Measurements from ENCODE around the gene MYBPC3. TPM values are rescaled to one million over a fixed set of nuclear protein-coding genes. Genes with fewer than 3 reads are reported as not detected.
A peak's percentile ranks its signal among the peaks of the same experiment; 100 is the strongest.

MYBPC3 gene
- total and polyA plus RNA-seq, 2 experiments from 2014 or later: not detected

DNA sequence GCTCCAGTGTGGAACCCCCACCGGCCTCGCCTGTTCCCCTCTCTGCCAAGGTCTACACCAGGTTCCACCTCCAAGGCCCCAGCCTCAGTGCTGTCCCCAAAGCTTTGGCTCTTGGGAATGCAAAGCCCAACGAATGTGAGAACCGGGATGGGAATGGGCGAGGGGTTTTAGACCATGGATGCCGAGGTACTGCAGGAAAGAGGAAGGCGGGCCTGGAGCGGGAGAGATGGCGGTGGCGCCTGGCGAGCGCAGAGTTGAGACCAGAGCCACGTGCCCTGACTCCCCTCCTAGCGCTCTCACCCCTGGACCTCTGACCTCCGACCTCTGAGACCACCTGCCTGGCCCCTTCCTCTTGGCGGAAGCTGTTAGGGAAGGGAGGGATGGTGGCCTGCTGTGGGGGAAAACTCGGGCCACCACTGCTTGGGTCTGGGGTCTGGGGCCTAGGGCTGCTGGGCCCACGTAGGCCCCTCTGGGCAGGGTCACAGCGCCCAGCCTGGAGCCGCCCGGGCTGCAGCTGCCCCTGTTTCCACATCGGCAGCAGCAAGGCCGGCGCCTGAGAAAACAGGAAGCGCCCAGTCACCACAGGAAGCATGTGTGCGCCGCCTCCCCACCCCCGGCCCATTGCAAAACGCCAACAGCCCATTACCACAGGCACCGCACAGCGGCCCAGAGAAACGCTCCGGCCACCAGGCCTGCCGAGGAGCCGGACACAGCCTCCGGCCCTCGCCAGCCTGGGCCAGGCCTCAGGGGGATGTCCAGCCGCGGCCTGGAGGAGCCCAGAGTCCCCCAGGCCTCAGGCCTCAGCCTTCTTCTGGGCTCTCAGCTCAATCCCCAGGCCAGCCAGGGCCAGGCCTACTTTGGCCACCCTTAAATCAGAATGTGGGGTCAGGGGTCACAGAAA is 42.1 kb upstream of the MYBPC3 start (continued):
- TF ChIP-seq ZNF114 (CRISPR knock-in tag; IDR thresholded peaks at IDR 0.05) (no peak), NANOG (IDR thresholded peaks at IDR 0.05; ENCODE audit: borderline replicate concordance) (no peak), ZNF462 (CRISPR knock-in tag; IDR thresholded peaks at IDR 0.05) (no peak), JUNB (IDR thresholded peaks at IDR 0.05; ENCODE audit: unreplicated experiment) (no peak), EZH2phosphoT487 (IDR thresholded peaks at IDR 0.05; ENCODE audit: unreplicated experiment) (no peak)

GRCh38 chr11:47394050-47394321 is 41.5 kb upstream of the MYBPC3 start:
- no peak for ATAC-seq
- Histone ChIP-seq H3K27ac (ENCODE audit: low read depth) (no peak overlapping the region), H3K4me3 (no peak overlapping the region), H3K36me3 (ENCODE audit: insufficient read depth) (no peaks in the 10 kb centered on the region), H3K79me2 (replicated peaks; ENCODE audit: insufficient read depth) (no peaks in the 10 kb centered on the region), H3K4me2 (no peak overlapping the region), H3K4me1 (ENCODE audit: insufficient read depth) (no peaks in the 10 kb centered on the region; the same call in 1 of the 2 replicates), H2AFZ (peak overlapping the region; percentile 93), H3K27me3 (ENCODE audit: insufficient read depth) (no peaks in the 10 kb centered on the region), H3K9me2 (ENCODE audit: insufficient read depth) (no peaks in the 10 kb centered on the region), H3F3A (replicated peaks; ENCODE audit: low read depth) (0 out of 2 replicates have a peak, but pooled peaks cover 5% of the 10 kb centered on the region), H4K20me1 (replicated peaks; ENCODE audit: insufficient read depth) (no peaks in the 10 kb centered on the region)
- Mint-ChIP-seq H3K4me3 (no peak overlapping the region), H3K27me3 (ENCODE audit: insufficient read depth, low read depth, poor library complexity) (peaks cover 11% of the 10 kb centered on the region), H3K36me3 (ENCODE audit: low read depth) (no peaks in the 10 kb centered on the region), H3K27ac (no peak overlapping the region; the same call in 1 of the 2 replicates), H3K9me3 (no peaks in the 10 kb centered on the region), H3K4me1 (peaks cover 11% of the 10 kb centered on the region)
- no peak for DNase-seq (ENCODE audit: low spot score)
- TF ChIP-seq, protein P1, sequence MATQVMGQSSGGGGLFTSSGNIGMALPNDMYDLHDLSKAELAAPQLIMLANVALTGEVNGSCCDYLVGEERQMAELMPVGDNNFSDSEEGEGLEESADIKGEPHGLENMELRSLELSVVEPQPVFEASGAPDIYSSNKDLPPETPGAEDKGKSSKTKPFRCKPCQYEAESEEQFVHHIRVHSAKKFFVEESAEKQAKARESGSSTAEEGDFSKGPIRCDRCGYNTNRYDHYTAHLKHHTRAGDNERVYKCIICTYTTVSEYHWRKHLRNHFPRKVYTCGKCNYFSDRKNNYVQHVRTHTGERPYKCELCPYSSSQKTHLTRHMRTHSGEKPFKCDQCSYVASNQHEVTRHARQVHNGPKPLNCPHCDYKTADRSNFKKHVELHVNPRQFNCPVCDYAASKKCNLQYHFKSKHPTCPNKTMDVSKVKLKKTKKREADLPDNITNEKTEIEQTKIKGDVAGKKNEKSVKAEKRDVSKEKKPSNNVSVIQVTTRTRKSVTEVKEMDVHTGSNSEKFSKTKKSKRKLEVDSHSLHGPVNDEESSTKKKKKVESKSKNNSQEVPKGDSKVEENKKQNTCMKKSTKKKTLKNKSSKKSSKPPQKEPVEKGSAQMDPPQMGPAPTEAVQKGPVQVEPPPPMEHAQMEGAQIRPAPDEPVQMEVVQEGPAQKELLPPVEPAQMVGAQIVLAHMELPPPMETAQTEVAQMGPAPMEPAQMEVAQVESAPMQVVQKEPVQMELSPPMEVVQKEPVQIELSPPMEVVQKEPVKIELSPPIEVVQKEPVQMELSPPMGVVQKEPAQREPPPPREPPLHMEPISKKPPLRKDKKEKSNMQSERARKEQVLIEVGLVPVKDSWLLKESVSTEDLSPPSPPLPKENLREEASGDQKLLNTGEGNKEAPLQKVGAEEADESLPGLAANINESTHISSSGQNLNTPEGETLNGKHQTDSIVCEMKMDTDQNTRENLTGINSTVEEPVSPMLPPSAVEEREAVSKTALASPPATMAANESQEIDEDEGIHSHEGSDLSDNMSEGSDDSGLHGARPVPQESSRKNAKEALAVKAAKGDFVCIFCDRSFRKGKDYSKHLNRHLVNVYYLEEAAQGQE (IDR thresholded peaks at IDR 0.05; ENCODE audit: unreplicated experiment): no peak
- TF ChIP-seq STAT1 (IDR thresholded peaks at IDR 0.05; ENCODE audit: unreplicated experiment): no peak
- no peak for TF ChIP-seq EZH2 (IDR thresholded peaks at IDR 0.05; ENCODE audit: low read depth, unreplicated experiment)
- no peak for TF ChIP-seq ETS1 (IDR thresholded peaks at IDR 0.05)
- no peak for TF ChIP-seq NANOG (IDR thresholded peaks at IDR 0.05; ENCODE audit: borderline replicate concordance)
- TF ChIP-seq ZNF331 (CRISPR knock-in tag; IDR thresholded peaks at IDR 0.05; ENCODE audit: low read depth): no peak
- no peak for TF ChIP-seq JUNB (IDR thresholded peaks at IDR 0.05; ENCODE audit: unreplicated experiment)
- TF ChIP-seq, protein P2, sequence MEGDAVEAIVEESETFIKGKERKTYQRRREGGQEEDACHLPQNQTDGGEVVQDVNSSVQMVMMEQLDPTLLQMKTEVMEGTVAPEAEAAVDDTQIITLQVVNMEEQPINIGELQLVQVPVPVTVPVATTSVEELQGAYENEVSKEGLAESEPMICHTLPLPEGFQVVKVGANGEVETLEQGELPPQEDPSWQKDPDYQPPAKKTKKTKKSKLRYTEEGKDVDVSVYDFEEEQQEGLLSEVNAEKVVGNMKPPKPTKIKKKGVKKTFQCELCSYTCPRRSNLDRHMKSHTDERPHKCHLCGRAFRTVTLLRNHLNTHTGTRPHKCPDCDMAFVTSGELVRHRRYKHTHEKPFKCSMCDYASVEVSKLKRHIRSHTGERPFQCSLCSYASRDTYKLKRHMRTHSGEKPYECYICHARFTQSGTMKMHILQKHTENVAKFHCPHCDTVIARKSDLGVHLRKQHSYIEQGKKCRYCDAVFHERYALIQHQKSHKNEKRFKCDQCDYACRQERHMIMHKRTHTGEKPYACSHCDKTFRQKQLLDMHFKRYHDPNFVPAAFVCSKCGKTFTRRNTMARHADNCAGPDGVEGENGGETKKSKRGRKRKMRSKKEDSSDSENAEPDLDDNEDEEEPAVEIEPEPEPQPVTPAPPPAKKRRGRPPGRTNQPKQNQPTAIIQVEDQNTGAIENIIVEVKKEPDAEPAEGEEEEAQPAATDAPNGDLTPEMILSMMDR (conservative IDR thresholded peaks at IDR 0.05; ENCODE audit: low read depth in 2 of 2): no peak
- TF ChIP-seq POLR2AphosphoS5 (IDR thresholded peaks at IDR 0.05; ENCODE audit: low read depth): no peak

Measured in GM23338 (cell line).